WTC11 (cell line): ENCODE data around the gene GAL.

Source experiments
- FOXP1 ChIP-seq: sonication (generic); formaldehyde crosslinking; IDR thresholded peaks from 2 replicates; pipeline ENCODE4 v1.8.0; 2022; ENCODE audit warnings: missing genetic modification reagents, mild to moderate bottlenecking, moderate library complexity, borderline replicate concordance
- IRF2 ChIP-seq: sonication (generic); formaldehyde crosslinking; IDR thresholded peaks from 2 replicates; pipeline ENCODE4 v1.8.0; 2022; ENCODE audit warnings: low read depth, missing genetic modification reagents, borderline replicate concordance
- NR3C1 ChIP-seq: sonication (generic); formaldehyde crosslinking; conservative IDR thresholded peaks from 2 replicates; pipeline ENCODE4 v1.8.1; 2023; ENCODE audit warnings: low read depth, mild to moderate bottlenecking, missing genetic modification reagents
- ZNF138 ChIP-seq: sonication (generic); formaldehyde crosslinking; conservative IDR thresholded peaks from 2 replicates; pipeline ENCODE4 v1.8.1; 2022; ENCODE audit warnings: mild to moderate bottlenecking, moderate library complexity, missing genetic modification reagents
- ZNF416 ChIP-seq: fragments of 250-450 bp; sonication (Bioruptor Pico); IDR thresholded peaks from 2 replicates; pipeline ENCODE4 v1.9.0; 2021; ENCODE audit warnings: mild to moderate bottlenecking, inconsistent platforms
- TF ChIP-seq, protein P1 (sequence below): fragments of 200-600 bp; IDR thresholded peaks from 2 replicates; pipeline ENCODE4 v1.8.0; 2022; ENCODE audit warnings: antibody characterized with exemption
- TF ChIP-seq, protein P2 (sequence below): sonication (generic); formaldehyde crosslinking; IDR thresholded peaks from 2 replicates; pipeline ENCODE4 v1.8.0; 2022; ENCODE audit warnings: mild to moderate bottlenecking, missing genetic modification reagents
- TF ChIP-seq, protein P3 (sequence below): sonication (generic); formaldehyde crosslinking; IDR thresholded peaks from 2 replicates; pipeline ENCODE4 v1.8.0; 2023; ENCODE audit warnings: mild to moderate bottlenecking, missing genetic modification reagents
- TF ChIP-seq, protein P4 (sequence below): sonication (generic); formaldehyde crosslinking; conservative IDR thresholded peaks from 2 replicates; pipeline ENCODE4 v1.8.1; 2023; ENCODE audit warnings: mild to moderate bottlenecking, low read depth, missing genetic modification reagents, moderate library complexity

DNA sequence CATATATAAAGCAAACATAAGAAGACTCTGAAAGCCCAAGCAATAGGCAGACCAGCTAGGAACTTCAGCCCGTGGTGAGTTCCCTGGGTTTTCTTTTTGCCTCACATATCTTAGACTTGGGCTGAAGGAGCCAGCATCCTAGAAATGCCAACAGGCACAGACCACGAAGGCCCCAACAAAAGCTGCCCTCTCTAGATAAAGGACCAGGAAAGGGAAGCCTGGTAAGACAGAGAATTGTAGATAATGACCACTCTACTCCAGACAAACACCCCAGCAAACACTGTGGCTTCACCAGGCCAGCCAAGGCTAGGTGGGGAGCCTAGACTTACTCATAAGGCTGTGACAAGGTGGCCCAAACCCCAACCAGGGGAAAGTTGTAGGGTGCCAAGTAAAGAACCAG, 11.2 kb downstream of the GAL start:
- TF ChIP-seq NR3C1 (CRISPR knock-in tag), result no peak
- TF ChIP-seq, protein P1, sequence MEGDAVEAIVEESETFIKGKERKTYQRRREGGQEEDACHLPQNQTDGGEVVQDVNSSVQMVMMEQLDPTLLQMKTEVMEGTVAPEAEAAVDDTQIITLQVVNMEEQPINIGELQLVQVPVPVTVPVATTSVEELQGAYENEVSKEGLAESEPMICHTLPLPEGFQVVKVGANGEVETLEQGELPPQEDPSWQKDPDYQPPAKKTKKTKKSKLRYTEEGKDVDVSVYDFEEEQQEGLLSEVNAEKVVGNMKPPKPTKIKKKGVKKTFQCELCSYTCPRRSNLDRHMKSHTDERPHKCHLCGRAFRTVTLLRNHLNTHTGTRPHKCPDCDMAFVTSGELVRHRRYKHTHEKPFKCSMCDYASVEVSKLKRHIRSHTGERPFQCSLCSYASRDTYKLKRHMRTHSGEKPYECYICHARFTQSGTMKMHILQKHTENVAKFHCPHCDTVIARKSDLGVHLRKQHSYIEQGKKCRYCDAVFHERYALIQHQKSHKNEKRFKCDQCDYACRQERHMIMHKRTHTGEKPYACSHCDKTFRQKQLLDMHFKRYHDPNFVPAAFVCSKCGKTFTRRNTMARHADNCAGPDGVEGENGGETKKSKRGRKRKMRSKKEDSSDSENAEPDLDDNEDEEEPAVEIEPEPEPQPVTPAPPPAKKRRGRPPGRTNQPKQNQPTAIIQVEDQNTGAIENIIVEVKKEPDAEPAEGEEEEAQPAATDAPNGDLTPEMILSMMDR, result no peak
- no peak for TF ChIP-seq FOXP1 (CRISPR knock-in tag)
- TF ChIP-seq, protein P2, sequence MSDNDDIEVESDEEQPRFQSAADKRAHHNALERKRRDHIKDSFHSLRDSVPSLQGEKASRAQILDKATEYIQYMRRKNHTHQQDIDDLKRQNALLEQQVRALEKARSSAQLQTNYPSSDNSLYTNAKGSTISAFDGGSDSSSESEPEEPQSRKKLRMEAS, result no peak
- TF ChIP-seq, protein P3, sequence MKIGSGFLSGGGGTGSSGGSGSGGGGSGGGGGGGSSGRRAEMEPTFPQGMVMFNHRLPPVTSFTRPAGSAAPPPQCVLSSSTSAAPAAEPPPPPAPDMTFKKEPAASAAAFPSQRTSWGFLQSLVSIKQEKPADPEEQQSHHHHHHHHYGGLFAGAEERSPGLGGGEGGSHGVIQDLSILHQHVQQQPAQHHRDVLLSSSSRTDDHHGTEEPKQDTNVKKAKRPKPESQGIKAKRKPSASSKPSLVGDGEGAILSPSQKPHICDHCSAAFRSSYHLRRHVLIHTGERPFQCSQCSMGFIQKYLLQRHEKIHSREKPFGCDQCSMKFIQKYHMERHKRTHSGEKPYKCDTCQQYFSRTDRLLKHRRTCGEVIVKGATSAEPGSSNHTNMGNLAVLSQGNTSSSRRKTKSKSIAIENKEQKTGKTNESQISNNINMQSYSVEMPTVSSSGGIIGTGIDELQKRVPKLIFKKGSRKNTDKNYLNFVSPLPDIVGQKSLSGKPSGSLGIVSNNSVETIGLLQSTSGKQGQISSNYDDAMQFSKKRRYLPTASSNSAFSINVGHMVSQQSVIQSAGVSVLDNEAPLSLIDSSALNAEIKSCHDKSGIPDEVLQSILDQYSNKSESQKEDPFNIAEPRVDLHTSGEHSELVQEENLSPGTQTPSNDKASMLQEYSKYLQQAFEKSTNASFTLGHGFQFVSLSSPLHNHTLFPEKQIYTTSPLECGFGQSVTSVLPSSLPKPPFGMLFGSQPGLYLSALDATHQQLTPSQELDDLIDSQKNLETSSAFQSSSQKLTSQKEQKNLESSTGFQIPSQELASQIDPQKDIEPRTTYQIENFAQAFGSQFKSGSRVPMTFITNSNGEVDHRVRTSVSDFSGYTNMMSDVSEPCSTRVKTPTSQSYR, result no peak
- no peak for TF ChIP-seq IRF2 (CRISPR knock-in tag)
- TF ChIP-seq ZNF416 (CRISPR knock-in tag), result no peak
- TF ChIP-seq, protein P4, sequence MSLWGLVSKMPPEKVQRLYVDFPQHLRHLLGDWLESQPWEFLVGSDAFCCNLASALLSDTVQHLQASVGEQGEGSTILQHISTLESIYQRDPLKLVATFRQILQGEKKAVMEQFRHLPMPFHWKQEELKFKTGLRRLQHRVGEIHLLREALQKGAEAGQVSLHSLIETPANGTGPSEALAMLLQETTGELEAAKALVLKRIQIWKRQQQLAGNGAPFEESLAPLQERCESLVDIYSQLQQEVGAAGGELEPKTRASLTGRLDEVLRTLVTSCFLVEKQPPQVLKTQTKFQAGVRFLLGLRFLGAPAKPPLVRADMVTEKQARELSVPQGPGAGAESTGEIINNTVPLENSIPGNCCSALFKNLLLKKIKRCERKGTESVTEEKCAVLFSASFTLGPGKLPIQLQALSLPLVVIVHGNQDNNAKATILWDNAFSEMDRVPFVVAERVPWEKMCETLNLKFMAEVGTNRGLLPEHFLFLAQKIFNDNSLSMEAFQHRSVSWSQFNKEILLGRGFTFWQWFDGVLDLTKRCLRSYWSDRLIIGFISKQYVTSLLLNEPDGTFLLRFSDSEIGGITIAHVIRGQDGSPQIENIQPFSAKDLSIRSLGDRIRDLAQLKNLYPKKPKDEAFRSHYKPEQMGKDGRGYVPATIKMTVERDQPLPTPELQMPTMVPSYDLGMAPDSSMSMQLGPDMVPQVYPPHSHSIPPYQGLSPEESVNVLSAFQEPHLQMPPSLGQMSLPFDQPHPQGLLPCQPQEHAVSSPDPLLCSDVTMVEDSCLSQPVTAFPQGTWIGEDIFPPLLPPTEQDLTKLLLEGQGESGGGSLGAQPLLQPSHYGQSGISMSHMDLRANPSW, result no peak
- TF ChIP-seq ZNF138 (CRISPR knock-in tag), result no peak
